ENCODE results near the gene ACKR2. TPM values are rescaled to one million over a fixed set of nuclear protein-coding genes. Genes with fewer than 3 reads are reported as not detected.

Gene ACKR2
- total and polyA plus RNA-seq, 2 donors = 0.14 to 0.82 TPM

DNA sequence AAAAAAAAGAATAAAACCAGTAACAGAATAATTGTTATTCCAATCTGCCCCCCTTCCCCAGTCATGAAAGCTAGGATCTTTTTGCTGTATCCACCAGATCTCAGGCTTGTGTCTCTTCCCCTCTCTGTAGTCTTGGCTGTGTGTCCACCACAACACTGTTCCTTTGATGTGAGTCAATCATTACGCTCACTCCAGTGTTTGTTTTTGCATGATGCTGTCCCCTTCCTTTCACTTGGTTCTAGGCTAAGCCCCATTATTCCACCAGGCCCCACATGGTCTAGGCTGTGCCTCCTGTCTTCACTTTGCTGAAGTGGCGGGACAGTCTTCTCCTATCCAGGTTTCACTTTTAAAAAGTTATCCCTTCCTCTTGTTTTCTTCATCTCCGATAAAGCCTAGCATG is 13.6 kb downstream of the ACKR2 start:
- no peak overlapping the region for H3K4me3 ChIP-seq (ENCODE audit: low read length in 2 of 2)
- no peaks in the 10 kb centered on the region for H3K9me3 ChIP-seq (ENCODE audit: control insufficient read depth in 2 of 2, insufficient read depth in 1 of 2, low read length in 1 of 2)
- no peaks in the 10 kb centered on the region for H3K4me1 ChIP-seq (ENCODE audit: control insufficient read depth in 2 of 2, insufficient read depth in 2 of 2, low read length in 2 of 2)
- H3K36me3 ChIP-seq (ENCODE audit: control insufficient read depth in 2 of 2, insufficient read depth in 2 of 2, low read length in 1 of 2) = no peaks in the 10 kb centered on the region
- no peak for DNase-seq (ENCODE audit: low read depth in 6 of 9, low spot score in 9 of 9)
- H3K27me3 ChIP-seq (ENCODE audit: control insufficient read depth in 2 of 2, insufficient read depth in 1 of 2, low read length in 1 of 2) = no peaks in the 10 kb centered on the region
- whole genome bisulfite sequencing = 94% methylated on average over 3 of the region's 3 CpGs
- H3K27ac ChIP-seq (ENCODE audit: low read depth in 1 of 2, low read length in 1 of 2) = no peak overlapping the region

DNA sequence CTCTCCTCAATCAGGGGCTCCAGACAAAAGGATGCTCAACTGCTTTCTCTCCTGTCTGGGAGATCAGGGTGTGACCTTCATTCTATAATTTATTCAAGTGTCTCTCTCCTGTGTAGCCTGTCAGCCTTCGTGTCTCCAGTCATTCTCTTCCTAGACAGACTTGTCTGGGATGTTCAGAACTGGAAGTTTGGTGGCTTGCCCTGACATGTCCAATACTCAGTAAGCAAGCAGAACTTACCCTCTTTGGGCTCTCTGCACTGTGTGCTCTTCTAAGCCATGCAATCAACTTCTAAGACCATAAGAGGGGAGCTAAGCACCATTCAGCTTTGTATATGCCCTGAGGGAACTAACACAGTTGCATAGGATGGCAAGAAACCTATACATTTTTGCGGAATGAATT is 14.1 kb downstream of the ACKR2 start:
- WGBS = 93% methylated on average over 2 of the region's 2 CpGs
- no peak for DNase-seq (ENCODE audit: low read depth in 6 of 9, low spot score in 9 of 9)
- Histone ChIP-seq H3K27me3 (ENCODE audit: control insufficient read depth in 2 of 2, insufficient read depth in 1 of 2, low read length in 1 of 2) (no peaks in the 10 kb centered on the region), H3K36me3 (ENCODE audit: control insufficient read depth in 2 of 2, insufficient read depth in 2 of 2, low read length in 1 of 2) (no peaks in the 10 kb centered on the region), H3K9me3 (ENCODE audit: control insufficient read depth in 2 of 2, insufficient read depth in 1 of 2, low read length in 1 of 2) (no peaks in the 10 kb centered on the region), H3K4me1 (ENCODE audit: control insufficient read depth in 2 of 2, insufficient read depth in 2 of 2, low read length in 2 of 2) (no peaks in the 10 kb centered on the region), H3K4me3 (ENCODE audit: low read length in 2 of 2) (no peak overlapping the region), H3K27ac (ENCODE audit: low read depth in 1 of 2, low read length in 1 of 2) (no peak overlapping the region)

GRCh38 chr3:42826141-42826540 is 16.9 kb downstream of the ACKR2 start:
- Histone ChIP-seq H3K4me3 (ENCODE audit: low read length in 2 of 2) (no peak overlapping the region), H3K4me1 (ENCODE audit: control insufficient read depth in 2 of 2, insufficient read depth in 2 of 2, low read length in 2 of 2) (peaks cover 0 to 3% of the 10 kb centered on the region in 2 donors)

GRCh38 chr3:42827023-42827422 is 17.8 kb downstream of the ACKR2 start:
- no peak overlapping the region for H3K27ac ChIP-seq (ENCODE audit: low read depth in 1 of 2, low read length in 1 of 2)
- H3K36me3 ChIP-seq (ENCODE audit: control insufficient read depth in 2 of 2, insufficient read depth in 2 of 2, low read length in 1 of 2) = no peaks in the 10 kb centered on the region
- no peaks in the 10 kb centered on the region for H3K27me3 ChIP-seq (ENCODE audit: control insufficient read depth in 2 of 2, insufficient read depth in 1 of 2, low read length in 1 of 2)
- DNase-seq (ENCODE audit: low read depth in 6 of 9, low spot score in 9 of 9) = no peak
- peaks cover 0 to 3% of the 10 kb centered on the region in 2 donors for H3K4me1 ChIP-seq (ENCODE audit: control insufficient read depth in 2 of 2, insufficient read depth in 2 of 2, low read length in 2 of 2)
- H3K9me3 ChIP-seq (ENCODE audit: control insufficient read depth in 2 of 2, insufficient read depth in 1 of 2, low read length in 1 of 2) = no peaks in the 10 kb centered on the region
- no peak overlapping the region for H3K4me3 ChIP-seq (ENCODE audit: low read length in 2 of 2)

More at GRCh38 chr3:42826141-42826540, 16.9 kb downstream of the ACKR2 start:
- H3K27ac ChIP-seq (ENCODE audit: low read depth in 1 of 2, low read length in 1 of 2) = no peak overlapping the region
- DNase-seq (ENCODE audit: low read depth in 6 of 9, low spot score in 9 of 9) = no peak
- H3K9me3 ChIP-seq (ENCODE audit: control insufficient read depth in 2 of 2, insufficient read depth in 1 of 2, low read length in 1 of 2) = no peaks in the 10 kb centered on the region
- no peaks in the 10 kb centered on the region for H3K36me3 ChIP-seq (ENCODE audit: control insufficient read depth in 2 of 2, insufficient read depth in 2 of 2, low read length in 1 of 2)
- H3K27me3 ChIP-seq (ENCODE audit: control insufficient read depth in 2 of 2, insufficient read depth in 1 of 2, low read length in 1 of 2) = no peaks in the 10 kb centered on the region

- Histone ChIP-seq H3K9me3 (ENCODE audit: control insufficient read depth in 2 of 2, insufficient read depth in 1 of 2, low read length in 1 of 2) (no peaks in the 10 kb centered on the region), H3K27ac (ENCODE audit: low read depth in 1 of 2, low read length in 1 of 2) (no peak overlapping the region), H3K4me3 (ENCODE audit: low read length in 2 of 2) (no peak overlapping the region), H3K4me1 (ENCODE audit: control insufficient read depth in 2 of 2, insufficient read depth in 2 of 2, low read length in 2 of 2) (peaks cover 0 to 3% of the 10 kb centered on the region in 2 donors), H3K27me3 (ENCODE audit: control insufficient read depth in 2 of 2, insufficient read depth in 1 of 2, low read length in 1 of 2) (no peaks in the 10 kb centered on the region), H3K36me3 (ENCODE audit: control insufficient read depth in 2 of 2, insufficient read depth in 2 of 2, low read length in 1 of 2) (no peaks in the 10 kb centered on the region)
- no peak for DNase-seq (ENCODE audit: low read depth in 6 of 9, low spot score in 9 of 9)
- WGBS = 93% methylated on average over 4 of the region's 4 CpGs
Observed at GRCh38 chr3:42827654-42828053, 18.4 kb downstream of the ACKR2 start.

DNA sequence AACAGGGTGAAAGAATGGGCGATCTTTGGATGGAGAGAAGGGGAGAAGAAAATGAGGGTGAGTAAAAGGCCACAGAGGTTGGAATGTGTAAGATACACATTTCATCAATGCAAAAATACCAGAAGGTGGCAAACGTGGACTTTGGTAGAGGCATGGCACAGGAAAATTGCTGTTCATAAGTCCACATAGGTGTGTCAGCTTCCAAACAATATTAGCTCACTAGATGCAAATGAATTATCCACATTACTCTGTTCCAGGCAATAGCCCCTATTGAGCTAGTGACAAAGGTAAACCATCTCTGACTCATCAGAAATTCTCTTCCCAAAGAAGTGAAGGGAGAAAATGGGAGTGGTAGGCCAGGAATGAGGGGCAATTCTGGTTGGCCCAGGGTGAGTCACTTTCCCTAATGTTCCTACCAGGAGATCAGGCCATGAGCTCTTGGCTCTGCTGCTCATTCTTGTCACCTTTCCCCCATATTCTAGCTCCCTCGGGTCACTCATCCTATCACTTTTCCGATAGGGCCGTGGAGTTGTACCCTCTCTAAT is 19.9 kb downstream of the ACKR2 start:
- no peak for DNase-seq (ENCODE audit: low read depth in 6 of 9, low spot score in 9 of 9)
- Histone ChIP-seq H3K27ac (ENCODE audit: low read depth in 1 of 2, low read length in 1 of 2) (no peak overlapping the region), H3K9me3 (ENCODE audit: control insufficient read depth in 2 of 2, insufficient read depth in 1 of 2, low read length in 1 of 2) (no peaks in the 10 kb centered on the region), H3K36me3 (ENCODE audit: control insufficient read depth in 2 of 2, insufficient read depth in 2 of 2, low read length in 1 of 2) (no peaks in the 10 kb centered on the region), H3K4me3 (ENCODE audit: low read length in 2 of 2) (no peak overlapping the region), H3K27me3 (ENCODE audit: control insufficient read depth in 2 of 2, insufficient read depth in 1 of 2, low read length in 1 of 2) (no peaks in the 10 kb centered on the region), H3K4me1 (ENCODE audit: control insufficient read depth in 2 of 2, insufficient read depth in 2 of 2, low read length in 2 of 2) (peaks cover 0 to 3% of the 10 kb centered on the region in 2 donors)
- 99% methylated on average over 5 of the region's 5 CpGs for WGBS

GRCh38 chr3:42829628-42830436 is 20.6 kb downstream of the ACKR2 start:
- WGBS = 91% methylated on average over 5 of the region's 5 CpGs
- no peaks in the 10 kb centered on the region for H3K27me3 ChIP-seq (ENCODE audit: control insufficient read depth in 2 of 2, insufficient read depth in 1 of 2, low read length in 1 of 2)
- no peak overlapping the region for H3K4me3 ChIP-seq (ENCODE audit: low read length in 2 of 2)
- DNase-seq (ENCODE audit: low read depth in 6 of 9, low spot score in 9 of 9) = no peak
- H3K27ac ChIP-seq (ENCODE audit: low read depth in 1 of 2, low read length in 1 of 2) = no peak overlapping the region
- H3K36me3 ChIP-seq (ENCODE audit: control insufficient read depth in 2 of 2, insufficient read depth in 2 of 2, low read length in 1 of 2) = no peaks in the 10 kb centered on the region
- H3K4me1 ChIP-seq (ENCODE audit: control insufficient read depth in 2 of 2, insufficient read depth in 2 of 2, low read length in 2 of 2) = peaks cover 0 to 3% of the 10 kb centered on the region in 2 donors
- no peaks in the 10 kb centered on the region for H3K9me3 ChIP-seq (ENCODE audit: control insufficient read depth in 2 of 2, insufficient read depth in 1 of 2, low read length in 1 of 2)

DNA sequence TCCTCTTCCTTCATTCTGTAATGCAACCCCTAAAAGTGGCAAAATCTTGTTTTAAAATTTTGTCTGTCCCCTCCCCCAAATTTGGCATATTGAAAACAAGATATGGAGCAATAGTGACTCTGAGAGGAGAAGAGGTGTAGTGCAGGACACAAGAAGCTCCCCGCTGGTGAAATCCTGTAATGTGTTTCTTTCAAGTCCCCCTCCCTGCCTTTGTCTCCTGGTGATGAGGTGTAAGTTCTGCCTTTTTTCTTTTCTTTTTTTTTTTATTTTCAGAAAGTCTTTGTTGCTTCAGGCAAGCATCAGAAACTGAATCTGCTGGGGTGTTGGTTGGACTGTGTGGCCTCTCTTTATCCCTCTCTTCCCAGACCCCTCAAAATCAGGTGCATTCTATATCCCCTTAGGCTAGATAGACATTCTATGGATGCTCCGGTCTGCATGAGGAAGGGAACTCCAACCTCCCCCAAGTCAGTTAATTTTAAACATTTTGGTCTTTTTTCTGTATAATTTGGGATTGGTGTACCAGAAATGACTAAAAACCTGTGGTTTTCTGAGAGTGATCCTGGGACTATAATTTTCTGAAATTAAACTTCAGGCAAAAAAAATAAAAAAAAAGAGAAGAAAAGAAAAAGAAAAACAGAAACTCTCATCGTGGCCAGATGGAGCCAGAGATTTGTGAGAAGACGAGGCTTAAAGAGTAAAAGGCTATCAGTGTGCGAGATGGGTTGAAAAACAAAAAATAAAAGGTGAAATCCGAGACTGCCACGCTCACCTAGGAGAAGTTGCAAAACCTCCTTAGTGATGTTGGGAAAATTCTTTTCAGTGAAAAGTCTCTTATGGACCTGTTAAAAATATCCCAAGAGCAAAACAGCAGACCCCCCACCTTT is 21.4 kb downstream of the ACKR2 start:
- 59% methylated on average over 7 of the region's 7 CpGs for WGBS
- H3K4me1 ChIP-seq (ENCODE audit: control insufficient read depth in 2 of 2, insufficient read depth in 2 of 2, low read length in 2 of 2) = peaks cover 0 to 3% of the 10 kb centered on the region in 2 donors
- no peaks in the 10 kb centered on the region for H3K27me3 ChIP-seq (ENCODE audit: control insufficient read depth in 2 of 2, insufficient read depth in 1 of 2, low read length in 1 of 2)
- H3K36me3 ChIP-seq (ENCODE audit: control insufficient read depth in 2 of 2, insufficient read depth in 2 of 2, low read length in 1 of 2) = no peaks in the 10 kb centered on the region
- no peak overlapping the region for H3K27ac ChIP-seq (ENCODE audit: low read depth in 1 of 2, low read length in 1 of 2)
- H3K4me3 ChIP-seq (ENCODE audit: low read length in 2 of 2) = no peak overlapping the region
- H3K9me3 ChIP-seq (ENCODE audit: control insufficient read depth in 2 of 2, insufficient read depth in 1 of 2, low read length in 1 of 2) = no peaks in the 10 kb centered on the region
- DNase-seq (ENCODE audit: low read depth in 6 of 9, low spot score in 9 of 9) = peak in 2 of 9 donors; percentile 13 to 41

DNA sequence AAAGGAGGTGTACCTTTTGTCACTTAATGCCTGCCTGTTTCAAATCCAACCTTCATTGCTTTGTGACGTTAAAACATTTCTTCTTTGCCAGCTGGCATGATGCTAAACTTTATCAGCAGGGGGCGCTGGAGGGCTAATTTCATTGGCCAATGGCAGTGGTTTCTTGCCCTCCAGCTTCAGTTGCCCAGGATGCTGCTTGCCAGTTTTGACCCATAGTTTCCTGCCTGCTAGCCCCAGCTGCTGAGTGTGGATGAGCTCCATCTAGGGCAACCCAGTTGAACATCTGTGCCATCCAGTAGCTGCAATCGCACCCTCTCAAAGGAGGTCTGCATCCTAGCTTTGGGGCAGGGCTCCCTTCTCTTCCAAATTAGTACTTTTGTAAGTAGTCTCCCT is 22.1 kb downstream of the ACKR2 start:
- H3K27ac ChIP-seq (ENCODE audit: low read depth in 1 of 2, low read length in 1 of 2) = no peak overlapping the region

More for the DNA sequence above, 22.1 kb downstream of the ACKR2 start:
- no peaks in the 10 kb centered on the region for H3K27me3 ChIP-seq (ENCODE audit: control insufficient read depth in 2 of 2, insufficient read depth in 1 of 2, low read length in 1 of 2)
- no peak overlapping the region for H3K4me3 ChIP-seq (ENCODE audit: low read length in 2 of 2)
- peak; percentile 36 to 85 (median 52) for DNase-seq (ENCODE audit: low read depth in 6 of 9, low spot score in 9 of 9)
- WGBS = 27% methylated on average over 3 of the region's 3 CpGs
- no peaks in the 10 kb centered on the region for H3K36me3 ChIP-seq (ENCODE audit: control insufficient read depth in 2 of 2, insufficient read depth in 2 of 2, low read length in 1 of 2)
- no peaks in the 10 kb centered on the region for H3K9me3 ChIP-seq (ENCODE audit: control insufficient read depth in 2 of 2, insufficient read depth in 1 of 2, low read length in 1 of 2)
- H3K4me1 ChIP-seq (ENCODE audit: control insufficient read depth in 2 of 2, insufficient read depth in 2 of 2, low read length in 2 of 2) = peaks cover 0 to 3% of the 10 kb centered on the region in 2 donors

Measured in thymus (tissue), 11 donors.